NCI-H2227 treated with DMSO at 0.1 percent for 48 hours (cell line): ENCODE data around the gene SEC16A.

Source experiments
- DNase-seq: peaks from one replicate; lab custom pipeline; 2025; lab: John Stamatoyannopoulos, UW

Gene SEC16A

GRCh38 chr9:136482793-136483588 lies at the start of gene SEC16A:
Gene SEC16A (minus strand): TSS chr9:136483040. CDS start chr9:136477615, 5,425 bp downstream.
- peak; percentile 93 for DNase-seq

GRCh38 chr9:136531904-136532798 lies 49.3 kb upstream of the SEC16A start:
- DNase-seq = no peak

GRCh38 chr9:136531186-136531903 lies 48.5 kb upstream of the SEC16A start:
- no peak for DNase-seq

GRCh38 chr9:136530461-136531089 lies 47.7 kb upstream of the SEC16A start:
- DNase-seq = no peak

GRCh38 chr9:136529516-136530460 lies 46.9 kb upstream of the SEC16A start:
- no peak for DNase-seq

- no peak for DNase-seq
These were observed 46.0 kb upstream of the SEC16A start for GRCh38 chr9:136528716-136529341.

- peak; percentile 21 for DNase-seq
These were observed 45.2 kb upstream of the SEC16A start for GRCh38 chr9:136527721-136528710.

- no peak for DNase-seq
These were observed 44.3 kb upstream of the SEC16A start for GRCh38 chr9:136527131-136527530.

- DNase-seq = peak; percentile 14
These were observed 43.8 kb upstream of the SEC16A start for GRCh38 chr9:136526625-136527066.

- no peak for DNase-seq
These were observed 43.1 kb upstream of the SEC16A start for GRCh38 chr9:136525841-136526499.

- DNase-seq = no peak
These were observed 42.4 kb upstream of the SEC16A start for GRCh38 chr9:136525207-136525606.

- no peak for DNase-seq
These were observed 39.7 kb upstream of the SEC16A start for GRCh38 chr9:136522314-136523237.

GRCh38 chr9:136521537-136521936 lies 38.7 kb upstream of the SEC16A start:
- no peak for DNase-seq

GRCh38 chr9:136520053-136520540 lies 37.3 kb upstream of the SEC16A start:
- DNase-seq = no peak

GRCh38 chr9:136519263-136520052 lies 36.6 kb upstream of the SEC16A start:
- DNase-seq = no peak

- DNase-seq = no peak
These were observed 35.8 kb upstream of the SEC16A start for GRCh38 chr9:136518623-136519022.
